MM.1S (cell line): Measurements from ENCODE around the gene ZNF638.

ENCODE experiments used
- EZH2 ChIP-seq: fragments of 300-600 bp; sonication (generic); optimal IDR thresholded peaks from 2 replicates; pipeline ENCODE3; 2017; ENCODE audit warnings: low read depth, mild to moderate bottlenecking, antibody characterized with exemption, low read length, mixed read lengths
- TF ChIP-seq, protein P1 (sequence below): fragments of 300-600 bp; sonication (generic); IDR thresholded peaks from 2 replicates; pipeline ENCODE4 v1.5.1; 2016; ENCODE audit warnings: antibody characterized with exemption, low read length, mixed read lengths

DNA sequence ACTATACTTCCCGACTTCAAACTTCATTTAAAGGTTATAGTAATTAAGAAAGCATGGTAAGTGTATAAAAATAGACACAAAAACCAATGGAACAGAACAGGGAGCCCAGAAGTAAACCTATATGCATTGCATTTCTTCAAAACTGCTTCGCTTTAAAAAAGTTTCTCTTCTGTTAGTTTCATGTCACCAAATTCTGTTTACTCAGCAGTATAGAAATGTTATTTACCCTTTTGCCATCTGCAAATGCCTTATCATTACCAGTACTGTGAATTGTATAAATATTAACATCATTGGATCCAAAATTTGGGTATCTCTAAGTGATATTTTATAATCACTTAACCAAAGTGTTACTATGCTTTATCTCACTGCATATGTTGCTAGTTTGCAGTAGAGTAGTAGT lies 45.9 kb upstream of the ZNF638 start:
- no peak for TF ChIP-seq EZH2
- TF ChIP-seq, protein P1, sequence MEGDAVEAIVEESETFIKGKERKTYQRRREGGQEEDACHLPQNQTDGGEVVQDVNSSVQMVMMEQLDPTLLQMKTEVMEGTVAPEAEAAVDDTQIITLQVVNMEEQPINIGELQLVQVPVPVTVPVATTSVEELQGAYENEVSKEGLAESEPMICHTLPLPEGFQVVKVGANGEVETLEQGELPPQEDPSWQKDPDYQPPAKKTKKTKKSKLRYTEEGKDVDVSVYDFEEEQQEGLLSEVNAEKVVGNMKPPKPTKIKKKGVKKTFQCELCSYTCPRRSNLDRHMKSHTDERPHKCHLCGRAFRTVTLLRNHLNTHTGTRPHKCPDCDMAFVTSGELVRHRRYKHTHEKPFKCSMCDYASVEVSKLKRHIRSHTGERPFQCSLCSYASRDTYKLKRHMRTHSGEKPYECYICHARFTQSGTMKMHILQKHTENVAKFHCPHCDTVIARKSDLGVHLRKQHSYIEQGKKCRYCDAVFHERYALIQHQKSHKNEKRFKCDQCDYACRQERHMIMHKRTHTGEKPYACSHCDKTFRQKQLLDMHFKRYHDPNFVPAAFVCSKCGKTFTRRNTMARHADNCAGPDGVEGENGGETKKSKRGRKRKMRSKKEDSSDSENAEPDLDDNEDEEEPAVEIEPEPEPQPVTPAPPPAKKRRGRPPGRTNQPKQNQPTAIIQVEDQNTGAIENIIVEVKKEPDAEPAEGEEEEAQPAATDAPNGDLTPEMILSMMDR = no peak
